NCI-H1105 (cell line): ENCODE results near the gene RHCE.
"Not testable (repeated sequence)": the region's sequence is repeated elsewhere in the genome, so short reads cannot be mapped to it uniquely, and the experiment has no call there.

Source experiments
- DNase-seq: peaks from one replicate; lab custom pipeline; 2025; lab: John Stamatoyannopoulos, UW

The RHCE gene

GRCh38 chr1:25420715-25421114 lies at the start of gene RHCE:
TSS of gene RHCE (minus strand) at chr1:25420825. CDS start at chr1:25420786, 39 bp downstream.
- not testable (repeated sequence) for DNase-seq

- DNase-seq, result no peak
These were observed 48.6 kb upstream of the RHCE start for GRCh38 chr1:25469177-25469576.

- DNase-seq, result no peak
These were observed 47.4 kb upstream of the RHCE start for GRCh38 chr1:25468033-25468432.

GRCh38 chr1:25467616-25468015 lies 47.0 kb upstream of the RHCE start:
- DNase-seq, result no peak

GRCh38 chr1:25467193-25467592 lies 46.6 kb upstream of the RHCE start:
- DNase-seq, result no peak

DNA sequence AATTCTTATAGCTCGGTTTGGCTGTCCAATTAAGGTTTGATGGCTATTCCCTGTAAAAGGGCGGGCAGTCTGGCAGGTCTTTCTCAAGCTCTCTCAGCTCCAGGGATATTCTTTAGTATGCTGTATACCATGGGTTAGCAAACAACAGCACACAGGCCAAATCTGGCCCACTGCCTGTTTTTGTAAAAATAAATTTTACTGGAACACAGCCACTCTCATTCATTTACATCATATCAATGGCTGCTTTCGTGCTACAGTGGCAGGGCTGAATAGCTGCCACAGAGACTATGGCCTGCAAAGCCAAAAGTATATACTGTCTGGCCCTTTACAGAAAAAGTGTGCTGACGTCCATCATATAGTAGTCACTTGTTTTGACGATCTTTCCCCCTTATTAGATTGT lies 42.1 kb upstream of the RHCE start:
- DNase-seq, result peak; percentile 27

GRCh38 chr1:25461849-25462248 lies 41.2 kb upstream of the RHCE start:
- no peak for DNase-seq

DNA sequence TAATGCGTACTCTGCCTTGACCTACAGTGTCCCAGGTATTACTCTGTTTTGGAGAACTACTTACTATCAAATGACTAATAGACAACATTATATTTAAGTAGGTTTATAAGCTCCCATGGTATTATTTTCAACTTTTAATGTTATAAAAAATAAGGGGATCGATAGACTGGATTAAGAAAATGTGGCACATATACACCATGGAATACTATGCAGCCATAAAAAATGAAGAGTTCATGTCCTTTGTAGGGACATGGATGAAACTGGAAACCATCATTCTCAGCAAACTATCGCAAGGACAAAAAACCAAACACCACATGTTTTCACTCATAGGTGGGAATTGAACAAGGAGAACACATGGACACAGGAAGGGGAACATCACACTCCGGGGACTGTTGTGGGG lies 40.2 kb upstream of the RHCE start:
- not testable (repeated sequence) for DNase-seq

DNA sequence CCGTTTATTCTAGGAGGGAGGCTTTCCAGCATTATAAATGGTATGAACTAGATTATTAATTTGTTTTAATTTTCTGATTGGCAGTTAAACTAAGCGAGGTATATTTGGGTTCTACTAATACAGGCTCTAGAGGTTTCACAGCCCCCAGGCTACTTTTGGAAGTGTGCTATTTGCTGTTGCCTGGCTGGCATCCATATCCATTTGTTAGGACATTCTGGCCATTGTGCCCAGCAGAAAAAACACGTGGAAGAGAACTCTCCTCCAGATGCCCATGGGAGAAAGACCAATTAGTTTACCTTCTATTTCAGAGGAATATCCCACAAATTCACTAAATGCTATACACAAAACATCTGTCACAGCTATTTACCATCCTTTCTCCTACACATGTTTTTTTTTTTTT lies 39.4 kb upstream of the RHCE start:
- no peak for DNase-seq

GRCh38 chr1:25458541-25459298 lies 38.1 kb upstream of the RHCE start:
- DNase-seq, result no peak

GRCh38 chr1:25456502-25456901 lies 35.9 kb upstream of the RHCE start:
- DNase-seq, result no peak

GRCh38 chr1:25451908-25452307 lies 31.3 kb upstream of the RHCE start:
- no peak for DNase-seq

GRCh38 chr1:25450891-25451290 lies 30.3 kb upstream of the RHCE start:
- no peak for DNase-seq

DNA sequence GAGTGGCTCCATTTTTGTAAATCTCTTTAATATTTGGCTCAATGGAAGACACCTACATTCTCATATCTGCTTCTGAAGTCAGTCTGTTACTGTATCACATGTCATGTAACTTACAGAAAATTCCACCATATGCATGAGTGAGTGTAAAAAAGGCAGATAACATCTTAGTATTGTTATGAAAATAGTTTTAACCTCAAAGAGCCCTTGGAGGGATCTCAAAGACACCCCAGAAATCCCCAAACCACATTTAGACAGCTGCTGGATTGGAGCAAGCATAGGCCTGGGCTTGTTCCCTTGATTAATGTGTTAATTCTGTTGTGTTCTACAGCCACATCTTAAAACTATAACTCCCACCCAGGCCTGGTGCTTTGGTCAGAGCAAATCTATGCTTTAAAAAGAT lies 26.9 kb upstream of the RHCE start:
- no peak for DNase-seq

DNA sequence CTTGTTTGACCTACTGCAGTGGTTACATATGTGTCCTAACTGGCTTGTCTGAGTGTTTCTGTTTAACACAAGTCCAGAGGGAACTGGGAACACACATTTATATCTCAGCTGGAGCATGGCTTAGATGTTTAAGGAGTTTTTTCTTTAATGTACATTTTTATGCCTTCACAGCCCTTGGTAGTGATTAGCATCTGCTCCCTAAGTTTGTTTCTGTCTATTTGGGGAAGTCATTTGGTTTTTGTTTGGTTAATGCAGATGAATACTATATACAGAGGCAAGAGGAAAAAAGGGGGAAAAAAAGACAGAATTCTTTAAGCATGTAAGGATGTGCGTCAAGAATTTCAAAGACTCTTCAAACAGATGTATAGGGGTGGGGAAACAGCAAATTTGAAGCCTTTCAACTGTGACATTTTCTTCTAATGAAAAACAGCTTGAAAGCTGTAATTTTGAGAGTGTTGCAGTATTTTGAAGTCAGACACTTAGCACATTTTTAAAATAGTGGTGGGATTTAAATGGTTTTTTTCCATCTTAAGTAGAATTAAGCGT lies 25.4 kb upstream of the RHCE start:
- DNase-seq, result no peak

DNA sequence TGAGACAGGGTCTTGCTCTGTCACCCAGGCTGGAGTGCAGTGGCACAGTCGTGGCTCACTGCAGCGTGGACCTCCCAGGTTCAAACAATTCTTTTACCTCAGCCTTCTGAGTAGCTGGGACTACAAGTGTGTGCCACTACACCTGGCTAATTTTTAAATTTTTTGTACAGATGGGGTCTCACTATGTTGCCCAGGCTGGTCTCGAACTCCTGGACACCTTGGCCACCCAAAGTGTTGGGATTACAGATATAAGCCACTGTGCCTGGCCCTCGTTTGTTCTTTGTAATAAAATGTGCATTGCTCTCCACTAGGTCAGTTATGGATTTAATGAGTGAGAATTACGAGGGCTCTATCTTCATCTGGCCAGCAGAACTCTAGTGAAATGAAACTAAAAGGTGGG lies 24.0 kb upstream of the RHCE start:
- not testable (repeated sequence) for DNase-seq

DNA sequence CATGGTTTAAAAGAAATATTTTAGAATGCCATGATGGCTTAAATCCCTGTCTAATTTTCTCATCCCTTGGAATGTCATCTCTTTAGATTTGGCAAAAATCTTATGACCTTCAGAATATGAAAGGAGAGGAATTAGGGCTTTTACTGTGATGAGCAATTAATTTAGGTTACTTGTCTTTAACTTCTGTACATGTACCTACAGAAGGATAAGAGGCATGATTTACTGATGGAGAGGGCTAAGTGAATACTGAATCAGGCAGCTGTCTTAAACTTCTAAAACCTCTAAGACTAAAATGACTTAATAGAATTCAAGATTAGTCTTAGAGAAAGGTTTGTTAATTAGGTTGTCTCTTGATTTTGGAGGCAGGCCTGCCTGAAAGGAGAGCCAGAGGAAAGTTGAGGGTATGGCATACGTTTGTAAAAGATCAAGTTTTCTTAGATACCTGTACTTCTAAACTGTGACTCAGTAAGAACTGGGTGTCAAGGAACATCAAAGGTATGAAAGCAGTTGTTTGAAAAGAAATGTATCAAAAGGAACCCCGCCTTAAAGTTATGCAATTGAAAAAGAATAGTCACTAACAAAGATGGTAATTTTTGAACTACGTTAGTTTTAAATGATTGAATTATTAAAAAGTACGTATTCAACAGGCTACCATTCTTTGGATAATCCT lies 22.5 kb upstream of the RHCE start:
- DNase-seq, result no peak

GRCh38 chr1:25442178-25442577 lies 21.6 kb upstream of the RHCE start:
- DNase-seq, result no peak

DNA sequence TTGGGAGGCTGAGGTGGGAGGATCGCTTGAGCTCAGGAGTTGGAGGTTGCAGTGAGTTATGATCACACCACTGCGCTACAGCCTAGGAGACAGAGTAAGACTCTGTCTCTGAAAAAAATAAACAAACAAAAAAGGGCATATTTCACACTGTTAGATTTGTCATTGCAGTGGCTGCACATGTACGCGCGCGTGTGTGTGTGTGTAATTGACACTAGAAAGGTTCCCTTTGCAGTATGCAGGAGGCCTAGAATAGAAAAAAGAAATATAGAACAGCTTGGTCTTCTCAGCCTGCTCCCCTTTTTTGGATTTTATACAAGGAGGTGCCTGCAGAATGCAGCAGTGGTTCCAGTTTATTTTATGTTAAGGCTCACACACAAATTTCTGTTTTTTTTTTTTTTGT lies 18.7 kb upstream of the RHCE start:
- no peak for DNase-seq

- DNase-seq, result no peak
These were observed 17.0 kb upstream of the RHCE start for GRCh38 chr1:25437672-25438071.

DNA sequence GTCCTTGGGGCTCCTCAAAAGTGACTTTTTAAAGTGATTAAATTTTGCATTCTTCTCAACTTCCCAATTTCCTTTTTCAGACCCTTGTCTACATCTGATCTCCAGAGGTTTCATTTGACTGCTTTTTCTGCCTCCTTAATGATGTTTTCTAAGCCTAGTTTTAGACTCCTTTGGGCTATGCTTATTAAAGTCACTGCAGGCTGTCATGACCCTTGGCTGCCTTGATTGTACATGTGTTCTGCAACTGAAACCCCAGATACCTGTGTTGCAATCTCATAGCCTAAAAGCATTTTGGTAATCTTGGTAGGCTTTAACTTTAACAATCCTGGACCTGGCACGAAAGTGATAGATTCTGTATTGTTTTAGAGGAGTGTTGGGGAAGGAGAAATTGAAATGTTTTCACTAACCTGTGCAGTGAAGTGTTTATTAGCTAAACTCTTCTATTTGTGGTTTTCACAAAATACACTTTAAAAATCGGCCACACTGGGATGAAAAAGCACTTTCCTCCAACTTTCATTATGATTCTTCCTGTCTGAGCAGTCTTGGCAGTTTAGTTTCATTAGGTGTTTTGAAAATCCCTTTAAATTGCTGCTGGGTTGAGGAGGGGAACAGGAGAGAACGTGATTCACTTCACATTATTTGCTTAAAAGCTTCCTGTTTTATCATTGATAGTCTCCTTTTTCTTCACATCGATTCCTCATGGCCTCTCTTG lies 14.9 kb upstream of the RHCE start:
- DNase-seq, result no peak

DNA sequence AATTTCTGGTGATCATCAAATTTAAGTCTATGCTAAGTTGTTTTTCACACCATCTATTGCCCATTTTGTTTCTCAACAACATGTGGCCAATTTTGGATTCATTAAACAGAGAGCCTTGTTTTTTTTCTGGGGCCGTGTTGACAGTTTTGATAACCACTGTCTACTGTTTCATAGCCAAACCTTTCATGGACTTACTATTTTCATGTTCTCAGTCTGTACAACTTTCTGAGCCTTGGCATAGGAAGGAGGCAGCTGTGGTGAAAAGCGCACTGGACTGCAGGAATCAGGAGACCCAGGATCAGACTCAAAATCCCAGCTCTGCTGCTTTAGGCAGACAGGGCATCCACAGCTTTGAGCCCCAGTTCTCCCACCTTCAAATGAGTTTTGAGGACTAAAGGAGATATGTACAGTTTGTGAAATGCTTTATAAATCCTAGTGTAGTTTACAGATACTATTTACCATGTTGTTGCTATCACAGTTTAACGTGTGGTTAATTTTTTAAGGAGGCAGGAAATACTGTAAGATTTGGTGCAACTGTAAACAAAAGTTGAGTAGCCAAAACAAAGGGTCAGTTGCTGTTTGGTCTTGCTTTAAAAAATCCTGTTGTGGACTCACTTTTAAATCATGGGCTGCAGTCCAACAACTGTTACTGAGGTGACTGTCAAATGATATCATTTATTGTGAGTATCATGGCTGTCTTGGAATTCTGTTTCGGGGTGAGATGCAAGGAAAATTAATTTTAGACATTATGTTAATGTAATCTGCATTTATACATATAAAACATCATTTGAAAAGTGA lies 13.0 kb upstream of the RHCE start:
- no peak for DNase-seq
